SK-N-MC (cell line): ENCODE results near the gene RAP1GAP2.

Experiments used
- DNase-seq: peaks from one replicate; pipeline ENCODE4 v3.0.0-alpha.2; 2011; ENCODE audit warnings: low read depth, low spot score
- H3K27ac ChIP-seq: fragments of 200-600 bp; sonication (generic); 2 replicates; pipeline ENCODE4 v1.5.1; 2016; ENCODE audit warnings: mixed run types
- H3K36me3 ChIP-seq: fragments of 200-600 bp; sonication (generic); 2 replicates; pipeline ENCODE4 v1.6.1; 2017; ENCODE audit warnings: antibody characterized with exemption, low read length, mixed read lengths; ENCODE audit not compliant: insufficient read depth
- H3K4me3 ChIP-seq: fragments of 200-600 bp; sonication (generic); 2 replicates; pipeline ENCODE4 v1.5.1; 2016
- H3K9ac ChIP-seq: fragments of 200-600 bp; sonication (generic); 2 replicates; pipeline ENCODE4 v1.8.0; 2017; ENCODE audit warnings: mixed run types, mixed read lengths; ENCODE audit not compliant: insufficient read length
- H3K9me3 ChIP-seq: fragments of 200-600 bp; sonication (generic); 2 replicates; pipeline ENCODE4 v1.6.1; 2017; ENCODE audit warnings: low read depth, mild to moderate bottlenecking, antibody characterized with exemption, low read length, moderate library complexity, mixed read lengths
- EZH2 ChIP-seq: fragments of 200-600 bp; sonication (generic); IDR thresholded peaks from one replicate; pipeline ENCODE4 v1.6.1; 2017; ENCODE audit warnings: antibody characterized with exemption
- FOXP2 ChIP-seq: optimal IDR thresholded peaks from 2 replicates; pipeline ENCODE3; 2011; ENCODE audit warnings: mild to moderate bottlenecking, moderate library complexity; ENCODE audit not compliant: insufficient read depth; ENCODE audit errors: extremely low read length, control extremely low read depth
- POLR2AphosphoS5 ChIP-seq: IDR thresholded peaks from 2 replicates; pipeline ENCODE4 v1.6.1; 2012; ENCODE audit warnings: mild to moderate bottlenecking, low read depth, low read length, borderline replicate concordance

The RAP1GAP2 gene

DNA sequence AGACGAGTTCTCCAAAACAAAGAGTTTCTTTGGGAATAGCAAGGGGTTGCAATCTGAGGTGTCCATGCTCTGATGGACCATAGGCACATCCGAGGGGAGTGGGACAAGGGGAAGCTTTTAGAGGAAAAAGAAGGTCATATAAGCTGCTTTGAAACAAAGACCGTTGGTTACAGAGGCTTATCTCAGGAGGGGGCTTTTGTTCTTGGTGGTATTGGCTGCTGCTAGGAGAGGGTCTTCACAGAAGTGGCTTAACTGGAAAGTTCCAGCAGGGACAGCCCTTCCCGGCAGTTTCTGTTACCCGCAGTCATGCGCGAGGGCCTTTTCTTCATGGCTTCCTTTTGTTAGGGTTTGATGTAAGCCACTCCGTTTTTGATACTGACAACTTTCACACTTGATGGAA lies 76.0 kb downstream of the RAP1GAP2 start:
- Histone ChIP-seq H3K36me3 (no peaks in the 10 kb centered on the region), H3K9me3 (no peaks in the 10 kb centered on the region), H3K27ac (no peak overlapping the region), H3K9ac (no peak overlapping the region), H3K4me3 (no peak overlapping the region)
- no peak for DNase-seq
- TF ChIP-seq EZH2 (no peak), FOXP2 (no peak), POLR2AphosphoS5 (no peak)

GRCh38 chr17:2874189-2874686 lies 78.0 kb downstream of the RAP1GAP2 start:
- no peaks in the 10 kb centered on the region for H3K36me3 ChIP-seq
- no peak overlapping the region for H3K9ac ChIP-seq
- no peaks in the 10 kb centered on the region for H3K9me3 ChIP-seq
- no peak for TF ChIP-seq EZH2
- TF ChIP-seq FOXP2, result no peak
- TF ChIP-seq POLR2AphosphoS5, result no peak
- H3K27ac ChIP-seq, result no peak overlapping the region
- DNase-seq, result no peak
- no peak overlapping the region for H3K4me3 ChIP-seq

DNA sequence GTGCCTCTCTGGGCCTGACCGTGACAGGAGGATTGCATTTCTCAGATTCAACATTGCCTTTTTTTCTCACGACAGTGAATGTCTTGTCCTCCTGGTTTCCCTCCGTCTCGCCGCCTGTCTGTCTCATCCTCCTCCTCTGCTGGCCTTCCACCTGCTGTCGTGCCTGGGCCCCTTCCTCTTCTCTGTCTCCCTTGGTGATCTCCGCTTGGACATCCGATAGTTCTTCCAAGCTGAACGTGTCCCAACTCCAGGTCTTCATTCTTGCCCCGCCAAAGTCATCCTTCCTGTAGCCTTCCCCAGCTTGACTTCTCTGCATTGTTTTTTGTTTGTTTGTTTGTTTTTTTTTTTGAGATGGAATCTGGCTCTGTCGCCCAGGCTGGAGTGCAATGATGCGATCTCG lies 79.4 kb downstream of the RAP1GAP2 start:
- Histone ChIP-seq H3K9ac (no peak overlapping the region), H3K9me3 (no peaks in the 10 kb centered on the region), H3K36me3 (no peaks in the 10 kb centered on the region), H3K27ac (no peak overlapping the region), H3K4me3 (no peak overlapping the region)
- DNase-seq, result no peak
- no peak for TF ChIP-seq EZH2
- TF ChIP-seq FOXP2, result no peak
- TF ChIP-seq POLR2AphosphoS5, result no peak

DNA sequence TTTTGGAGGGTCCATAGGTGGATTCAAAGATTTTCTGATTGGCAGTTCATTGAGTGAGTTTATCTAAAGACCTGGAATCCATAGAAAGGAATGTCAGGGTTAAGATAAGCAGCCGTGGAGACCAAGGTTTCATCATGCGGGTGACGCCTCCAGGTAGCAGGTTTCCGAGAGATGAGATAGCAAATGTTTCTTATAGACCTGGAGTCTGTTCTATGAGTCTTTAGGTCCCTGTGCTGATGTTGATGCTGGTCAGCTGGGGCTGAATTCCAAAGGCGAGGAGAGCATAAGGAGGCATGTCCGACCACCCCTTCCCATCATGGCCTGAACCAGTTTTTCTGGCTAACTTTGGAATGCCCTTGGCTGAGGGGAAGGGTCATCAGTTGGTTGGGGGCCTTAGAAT lies 80.2 kb downstream of the RAP1GAP2 start:
- Histone ChIP-seq H3K9me3 (no peaks in the 10 kb centered on the region), H3K36me3 (no peaks in the 10 kb centered on the region), H3K4me3 (no peak overlapping the region), H3K27ac (no peak overlapping the region), H3K9ac (no peak overlapping the region)
- DNase-seq, result no peak
- no peak for TF ChIP-seq EZH2
- TF ChIP-seq FOXP2, result no peak
- TF ChIP-seq POLR2AphosphoS5, result no peak

- Histone ChIP-seq H3K36me3 (no peaks in the 10 kb centered on the region), H3K27ac (no peak overlapping the region), H3K9me3 (no peaks in the 10 kb centered on the region), H3K4me3 (no peak overlapping the region), H3K9ac (no peak overlapping the region)
- no peak for DNase-seq
- TF ChIP-seq POLR2AphosphoS5 (no peak), FOXP2 (no peak), EZH2 (no peak)
Measured at GRCh38 chr17:2878751-2879254, 82.6 kb downstream of the RAP1GAP2 start.

- no peaks in the 10 kb centered on the region for H3K9me3 ChIP-seq
- H3K9ac ChIP-seq, result no peak overlapping the region
- no peak for DNase-seq
- H3K36me3 ChIP-seq, result no peaks in the 10 kb centered on the region
- no peak overlapping the region for H3K4me3 ChIP-seq
- TF ChIP-seq EZH2, result no peak
- TF ChIP-seq POLR2AphosphoS5, result no peak
- TF ChIP-seq FOXP2, result no peak
- H3K27ac ChIP-seq, result no peak overlapping the region
Measured at GRCh38 chr17:2880050-2880449, 83.8 kb downstream of the RAP1GAP2 start.

GRCh38 chr17:2881295-2881694 lies 85.1 kb downstream of the RAP1GAP2 start:
- Histone ChIP-seq H3K4me3 (no peak overlapping the region), H3K9ac (no peak overlapping the region), H3K27ac (no peak overlapping the region), H3K9me3 (no peaks in the 10 kb centered on the region), H3K36me3 (no peaks in the 10 kb centered on the region)
- DNase-seq, result no peak
- no peak for TF ChIP-seq EZH2
- TF ChIP-seq FOXP2, result no peak

- Histone ChIP-seq H3K27ac (no peak overlapping the region), H3K9ac (no peak overlapping the region), H3K9me3 (no peaks in the 10 kb centered on the region), H3K4me3 (no peak overlapping the region), H3K36me3 (no peaks in the 10 kb centered on the region)
- TF ChIP-seq EZH2 (no peak), POLR2AphosphoS5 (no peak), FOXP2 (no peak)
- no peak for DNase-seq
Measured at GRCh38 chr17:2883544-2884213, 87.4 kb downstream of the RAP1GAP2 start.

GRCh38 chr17:2885733-2886132 lies 89.5 kb downstream of the RAP1GAP2 start:
- Histone ChIP-seq H3K27ac (no peak overlapping the region), H3K9me3 (no peaks in the 10 kb centered on the region)
- TF ChIP-seq EZH2 (no peak), FOXP2 (no peak), POLR2AphosphoS5 (no peak)

More at GRCh38 chr17:2885733-2886132, 89.5 kb downstream of the RAP1GAP2 start:
- DNase-seq, result no peak
- no peaks in the 10 kb centered on the region for H3K36me3 ChIP-seq
- H3K9ac ChIP-seq, result no peak overlapping the region
- no peak overlapping the region for H3K4me3 ChIP-seq
